GM19463 (cell line): Measurements from ENCODE around the gene UBTD1.
A peak's percentile ranks its signal among the peaks of the same experiment; 100 is the strongest.

Experiments used
- ATAC-seq: cut with Tn5 transposase; IDR thresholded peaks from one replicate; pipeline ENCODE4 v1.9.1; 2021; ENCODE audit warnings: mild to moderate bottlenecking, moderate library complexity; ENCODE audit not compliant: unreplicated experiment

The UBTD1 gene

DNA sequence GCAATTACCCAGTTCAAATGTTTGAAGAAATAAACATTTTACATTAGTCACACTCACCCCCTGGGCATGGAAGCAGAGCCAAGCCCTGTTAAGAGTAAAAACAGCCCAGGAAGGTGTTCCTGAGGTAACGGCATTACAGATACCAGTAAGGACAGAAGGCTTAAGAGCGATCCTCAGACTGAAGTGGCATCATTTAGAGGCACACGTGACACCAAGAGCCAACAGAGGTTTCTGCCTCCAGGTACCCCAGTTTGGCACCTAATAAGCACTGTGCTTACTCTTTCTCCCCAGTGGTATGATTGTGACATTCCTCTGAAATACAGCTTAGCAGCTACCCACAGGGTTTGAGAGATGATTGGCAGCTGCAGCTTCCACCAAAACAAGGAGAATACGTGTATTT is 17.7 kb upstream of the UBTD1 start:
- no peak for ATAC-seq

DNA sequence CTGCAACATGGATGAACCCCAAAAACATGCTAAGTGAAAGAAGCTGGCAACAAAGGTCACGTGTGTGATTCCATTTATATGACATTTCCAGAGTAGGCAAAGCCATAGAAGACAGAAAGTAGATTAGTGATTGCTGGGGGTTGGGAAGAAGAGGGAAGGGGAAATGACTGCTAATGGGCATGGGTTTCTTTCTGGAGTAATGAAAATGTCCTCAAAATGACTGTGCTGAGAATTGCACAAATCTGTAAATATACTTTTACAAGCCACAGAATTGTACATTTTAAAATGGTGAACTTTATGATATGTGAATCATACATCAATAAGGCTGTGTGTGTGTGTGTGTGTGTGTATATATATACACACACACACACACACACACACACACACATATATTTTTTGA is 16.3 kb upstream of the UBTD1 start:
- ATAC-seq, result no peak

DNA sequence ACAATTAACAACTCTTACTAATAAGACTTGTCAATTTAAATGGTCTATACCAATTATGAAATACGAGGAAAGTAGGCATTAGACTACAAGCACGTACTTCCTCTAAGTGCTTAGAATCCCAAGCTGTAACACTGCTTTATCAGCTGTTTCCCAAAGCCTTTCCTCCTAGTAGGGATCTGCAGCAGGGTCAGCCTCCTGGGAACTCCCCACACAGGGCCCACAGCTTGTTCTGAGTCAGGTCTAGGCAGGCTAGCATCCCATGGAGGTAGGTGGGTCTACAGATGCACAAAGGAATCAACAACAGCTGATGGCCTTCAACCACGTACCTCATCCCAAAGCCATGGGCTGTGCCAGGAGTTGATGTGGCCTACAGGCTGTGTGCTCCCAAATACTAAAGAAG is 15.2 kb upstream of the UBTD1 start:
- ATAC-seq, result no peak

DNA sequence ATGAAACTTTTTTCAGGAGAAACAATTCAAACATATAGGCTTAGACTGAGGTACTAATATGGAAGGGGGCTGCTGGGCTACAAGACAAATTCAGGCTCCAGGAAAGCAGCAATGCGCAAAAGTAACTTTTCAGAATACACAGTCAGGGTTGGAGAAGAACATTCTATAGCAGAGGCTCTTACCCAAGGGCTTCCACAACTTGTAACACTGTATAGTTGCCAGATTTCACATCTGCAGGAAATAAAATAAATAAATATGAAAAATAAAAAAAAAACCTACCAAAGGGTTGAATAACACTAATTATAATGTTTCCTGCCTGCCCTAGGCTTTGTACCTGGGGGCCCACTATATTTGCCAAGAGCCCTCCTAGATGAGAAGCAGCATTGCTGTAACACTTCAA is 14.8 kb upstream of the UBTD1 start:
- ATAC-seq, result no peak

DNA sequence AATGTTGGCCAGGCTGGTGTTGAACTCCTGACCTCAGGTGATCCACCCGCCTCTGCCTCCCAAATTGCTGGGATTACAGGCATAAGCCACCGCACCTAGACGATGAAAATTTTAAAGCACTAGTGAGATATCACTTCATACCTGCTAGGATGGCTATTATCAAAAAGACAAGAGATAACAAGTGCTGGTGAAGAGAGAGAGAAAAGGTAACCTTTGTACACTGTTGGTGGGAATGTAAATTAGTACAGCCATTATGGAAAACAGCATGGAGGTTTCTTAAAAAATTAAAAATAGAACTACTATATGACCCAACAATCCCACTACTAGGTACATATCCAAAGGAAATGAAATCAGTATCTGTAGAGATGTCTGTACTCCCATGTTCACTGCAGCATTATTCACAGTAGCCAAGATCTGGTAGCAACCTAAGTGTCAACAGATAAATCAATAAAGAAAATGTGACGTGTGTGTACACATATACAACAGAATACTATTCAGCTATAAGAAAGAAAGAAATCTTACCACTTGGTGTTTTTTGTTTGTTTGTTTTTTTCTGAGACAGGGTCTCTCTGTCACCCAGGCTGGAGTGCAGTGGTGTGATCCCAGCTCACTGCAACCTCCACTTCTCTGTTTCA is 13.0 kb upstream of the UBTD1 start:
- no peak for ATAC-seq

DNA sequence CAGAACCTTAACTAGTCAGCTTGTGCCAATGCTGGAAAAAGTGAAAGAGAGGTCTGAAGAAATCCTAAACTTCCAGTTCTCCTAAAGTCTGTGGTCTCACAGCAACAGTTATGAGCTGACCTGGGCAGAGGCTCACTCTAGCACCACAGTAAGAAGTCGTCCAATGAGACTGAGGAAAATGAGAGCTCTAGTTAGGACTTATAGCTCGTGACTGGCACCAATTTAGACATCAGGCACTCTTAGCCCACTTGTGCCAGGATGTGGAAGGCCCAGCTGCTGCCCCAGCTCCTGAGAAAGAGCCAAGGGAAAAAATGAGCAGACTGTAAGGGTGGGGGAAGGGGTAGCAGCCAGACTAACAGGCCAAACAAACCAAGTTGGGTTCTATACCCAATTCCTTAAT is 8.1 kb upstream of the UBTD1 start:
- no peak for ATAC-seq

DNA sequence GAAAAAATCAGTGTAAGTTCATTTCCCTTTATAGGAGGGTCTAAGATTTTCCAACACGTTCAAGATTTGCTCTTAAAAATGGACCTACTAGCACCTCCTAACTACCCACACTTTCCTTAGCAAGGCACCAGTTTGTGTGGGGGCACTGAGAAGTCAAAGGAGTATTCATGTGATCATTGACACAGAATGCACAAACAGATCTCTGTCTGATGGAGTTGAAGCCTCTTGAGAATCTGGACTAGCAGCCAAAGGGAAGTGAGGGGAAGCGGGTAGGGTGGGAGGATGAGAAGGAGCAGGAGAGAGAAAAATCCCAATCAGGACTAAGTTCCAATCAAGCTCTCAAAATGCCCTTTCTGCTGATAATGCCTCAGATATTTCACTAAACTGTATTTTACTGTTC is 4.6 kb upstream of the UBTD1 start:
- no peak for ATAC-seq

DNA sequence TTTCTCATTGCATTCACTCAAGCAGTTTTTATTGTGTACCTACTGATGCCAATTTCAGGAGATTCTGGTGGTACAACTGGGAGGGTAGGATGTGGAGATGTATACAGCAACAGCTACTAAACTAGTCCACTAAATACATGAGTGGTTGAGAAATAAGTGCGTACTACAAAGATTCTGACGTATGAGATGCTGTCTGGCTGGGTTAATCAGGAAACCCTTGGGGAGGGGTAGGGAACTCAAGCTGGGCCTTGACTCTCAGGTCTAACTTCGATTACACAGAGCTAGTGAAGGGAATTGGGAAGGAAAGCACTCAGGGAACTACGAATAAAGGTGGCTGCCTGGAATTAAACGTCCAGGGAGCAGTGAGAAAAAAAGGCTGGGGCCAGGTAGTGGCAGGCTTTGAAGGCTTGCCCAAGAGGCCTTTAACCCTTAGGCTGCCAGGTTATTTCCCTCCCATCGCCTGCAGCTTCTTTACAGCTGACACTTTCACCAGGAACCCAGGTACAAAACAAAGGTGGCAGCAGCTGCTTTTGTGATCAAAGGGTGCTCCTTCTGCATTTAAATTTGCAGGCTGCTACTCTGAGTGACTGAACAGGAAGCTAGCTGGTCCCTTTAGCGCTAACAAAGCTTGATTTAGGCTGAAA is 3.7 kb upstream of the UBTD1 start:
- ATAC-seq, result no peak

DNA sequence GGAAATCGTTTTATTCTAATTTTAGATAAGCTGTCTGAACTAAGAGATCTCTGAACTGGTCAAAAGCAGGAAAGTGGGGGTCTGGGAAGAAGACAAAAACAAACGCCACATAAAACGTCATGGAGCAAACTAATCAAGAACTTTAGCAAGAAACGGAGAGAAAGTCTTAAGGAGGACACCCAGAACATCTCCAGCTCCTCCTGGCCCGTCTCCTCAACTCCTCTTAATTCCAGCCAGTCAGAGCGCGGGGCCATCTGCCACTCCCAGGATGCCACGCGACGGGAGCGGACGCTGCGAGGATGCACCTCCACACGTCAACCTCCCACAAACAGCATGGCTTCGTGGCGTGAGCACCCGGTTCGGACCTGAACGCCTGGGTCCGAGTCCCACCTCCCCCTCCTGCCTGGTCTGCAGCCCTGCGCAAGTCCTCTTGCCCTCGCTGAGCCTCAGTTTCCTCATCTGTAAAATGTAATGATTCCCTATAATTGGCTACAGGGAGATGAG is 1.1 kb upstream of the UBTD1 start:
- ATAC-seq, result no peak

DNA sequence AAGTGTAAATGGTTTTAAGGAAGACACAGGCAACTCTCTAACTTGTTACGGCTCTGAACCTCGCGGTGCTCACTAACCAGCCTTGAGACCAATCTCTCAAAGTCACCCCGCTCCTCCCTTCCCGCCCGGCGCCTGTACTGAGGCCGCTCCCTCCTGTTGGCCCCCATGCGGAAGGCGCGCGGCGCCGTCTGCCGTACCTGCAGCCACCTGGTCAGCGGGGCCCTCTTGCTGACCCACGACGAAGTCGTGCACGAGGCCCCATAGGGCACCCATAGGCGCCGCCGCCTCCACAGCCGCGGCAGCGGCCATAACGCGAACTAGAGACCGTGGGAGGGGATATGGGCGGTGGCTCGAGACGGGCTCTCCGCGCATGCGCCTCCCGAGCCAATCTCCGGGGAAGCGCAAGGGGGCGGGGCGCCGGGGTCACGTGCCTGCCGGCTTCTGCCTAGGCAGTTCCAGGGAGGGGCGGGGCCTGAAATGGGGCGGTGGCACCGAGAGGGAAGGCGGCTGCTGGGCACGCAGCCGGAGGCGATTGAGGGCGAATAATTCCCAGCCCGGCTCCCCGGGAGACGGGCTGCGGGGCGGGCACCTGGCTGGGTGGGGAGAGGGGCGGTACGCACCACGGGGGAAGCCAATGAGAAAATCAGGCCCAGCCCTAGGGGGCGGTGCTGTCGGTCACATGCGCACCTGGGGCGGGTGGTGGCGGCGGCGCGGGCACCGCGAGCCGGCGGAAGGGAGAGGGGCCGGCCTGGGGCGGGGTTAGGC is 466 bp upstream of the UBTD1 start, which contains the start of gene MMS19:
Gene MMS19 (minus strand): TSS at position 347 of the 765 bp plus-strand sequence. CDS start 38 bp downstream, at position 309.
- peak; percentile 89 for ATAC-seq

DNA sequence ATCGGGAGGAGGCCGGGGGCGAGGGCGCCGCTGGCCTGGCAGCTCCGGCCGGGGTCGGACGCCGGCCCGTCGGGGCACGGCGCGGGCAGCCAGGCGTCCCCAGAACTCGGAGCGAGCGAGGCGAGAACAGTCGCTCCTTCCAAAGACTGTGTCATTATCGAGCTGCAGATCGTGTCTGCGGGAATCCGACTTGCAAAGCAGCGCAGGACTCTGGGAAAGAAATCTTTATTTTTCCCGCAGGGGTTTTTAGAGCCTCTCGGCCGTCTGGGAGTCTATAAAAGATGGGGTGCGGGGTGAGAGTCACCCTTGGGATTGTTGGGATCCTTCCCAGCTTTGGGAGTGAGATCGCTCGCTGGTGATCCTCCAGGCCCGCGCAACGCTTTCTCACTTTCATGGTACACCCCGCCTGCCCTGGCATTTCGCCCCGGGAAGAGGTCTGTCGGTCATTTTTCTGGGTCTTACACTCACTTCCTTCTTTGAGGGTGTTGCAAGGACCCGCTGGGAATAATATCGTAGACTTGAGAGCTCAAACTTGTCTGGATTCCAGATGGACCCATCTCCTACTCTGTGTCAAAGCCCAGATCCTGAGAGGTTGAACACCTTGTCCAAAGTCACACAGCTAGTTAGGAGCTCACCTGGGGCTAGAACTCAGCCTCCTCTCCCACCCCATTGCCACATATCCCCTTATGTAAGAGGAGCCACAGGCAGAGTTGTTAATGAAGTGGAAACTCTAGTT is 1.0 kb downstream of the UBTD1 start:
- ATAC-seq, result no peak

DNA sequence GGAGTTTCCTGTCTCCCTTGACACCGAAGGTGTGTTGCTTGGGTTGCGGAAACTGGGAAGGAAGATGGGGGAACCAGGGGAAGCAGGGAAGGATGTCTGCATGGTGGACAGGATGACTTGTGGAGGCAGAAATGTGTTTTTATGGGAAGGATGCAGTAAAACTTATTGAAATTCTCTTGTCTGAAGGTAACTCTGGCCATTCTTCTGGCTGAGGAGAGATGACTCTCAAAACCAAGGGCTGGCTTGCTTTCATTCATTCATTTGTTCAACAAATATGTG is 1.5 kb downstream of the UBTD1 start:
- no peak for ATAC-seq

DNA sequence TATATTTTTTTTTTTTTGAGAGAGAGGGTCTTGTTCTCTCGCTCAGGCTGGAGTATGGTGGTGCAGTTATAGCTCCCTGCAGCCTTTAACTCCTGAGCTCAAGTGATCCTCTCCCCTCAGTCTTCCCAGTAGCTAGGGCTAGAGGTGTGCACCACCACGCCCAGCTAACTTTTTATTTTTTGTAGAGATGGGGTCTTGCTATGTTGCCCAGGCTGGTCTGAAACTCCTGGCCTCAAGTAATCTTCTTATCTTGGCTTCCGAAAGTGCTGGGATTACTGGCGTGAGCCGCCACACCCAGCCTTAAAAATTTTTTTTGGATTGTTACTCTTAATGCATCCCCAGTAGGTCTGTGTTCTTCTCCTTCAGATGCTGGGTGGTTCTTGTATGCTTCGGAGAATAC is 4.2 kb downstream of the UBTD1 start:
- ATAC-seq, result no peak

DNA sequence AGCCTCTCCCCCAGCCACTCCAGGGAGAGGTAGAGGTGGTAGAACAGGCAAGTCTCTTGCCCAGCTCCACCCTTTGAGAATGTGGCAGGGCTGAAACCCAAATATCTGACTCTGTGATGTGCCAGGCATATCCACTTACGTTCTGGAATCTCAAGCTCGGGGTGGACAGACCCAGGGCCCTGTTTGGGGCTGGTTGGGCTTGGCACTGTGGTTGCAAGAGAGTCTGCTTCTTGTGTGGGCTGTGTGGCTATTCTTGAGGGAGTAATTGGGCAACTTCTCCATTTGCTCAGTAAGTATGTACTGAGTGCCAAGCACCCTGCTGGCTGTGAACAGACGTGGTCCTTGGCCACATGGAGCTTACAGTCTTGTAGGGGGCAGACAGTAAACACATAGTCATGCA is 4.7 kb downstream of the UBTD1 start:
- no peak for ATAC-seq

DNA sequence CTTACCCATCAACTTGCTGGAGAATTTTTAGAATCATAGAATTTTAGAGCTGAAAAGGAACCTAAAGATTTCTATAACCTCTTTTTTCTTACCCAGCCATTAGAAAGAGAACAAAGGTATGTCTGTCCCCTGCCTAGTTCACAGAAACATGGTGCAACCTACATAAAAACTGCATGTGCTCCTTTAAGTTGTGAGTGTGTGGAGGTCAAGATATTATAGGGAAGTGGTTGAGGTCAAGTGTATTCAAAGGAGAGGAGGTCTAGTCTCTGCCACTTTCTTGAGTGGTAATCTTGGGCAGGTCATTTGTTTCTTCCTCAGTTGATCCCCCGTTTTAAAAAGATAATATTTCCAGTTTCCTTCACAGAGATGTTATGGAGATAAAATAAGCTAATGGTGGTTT is 6.4 kb downstream of the UBTD1 start:
- ATAC-seq, result no peak

DNA sequence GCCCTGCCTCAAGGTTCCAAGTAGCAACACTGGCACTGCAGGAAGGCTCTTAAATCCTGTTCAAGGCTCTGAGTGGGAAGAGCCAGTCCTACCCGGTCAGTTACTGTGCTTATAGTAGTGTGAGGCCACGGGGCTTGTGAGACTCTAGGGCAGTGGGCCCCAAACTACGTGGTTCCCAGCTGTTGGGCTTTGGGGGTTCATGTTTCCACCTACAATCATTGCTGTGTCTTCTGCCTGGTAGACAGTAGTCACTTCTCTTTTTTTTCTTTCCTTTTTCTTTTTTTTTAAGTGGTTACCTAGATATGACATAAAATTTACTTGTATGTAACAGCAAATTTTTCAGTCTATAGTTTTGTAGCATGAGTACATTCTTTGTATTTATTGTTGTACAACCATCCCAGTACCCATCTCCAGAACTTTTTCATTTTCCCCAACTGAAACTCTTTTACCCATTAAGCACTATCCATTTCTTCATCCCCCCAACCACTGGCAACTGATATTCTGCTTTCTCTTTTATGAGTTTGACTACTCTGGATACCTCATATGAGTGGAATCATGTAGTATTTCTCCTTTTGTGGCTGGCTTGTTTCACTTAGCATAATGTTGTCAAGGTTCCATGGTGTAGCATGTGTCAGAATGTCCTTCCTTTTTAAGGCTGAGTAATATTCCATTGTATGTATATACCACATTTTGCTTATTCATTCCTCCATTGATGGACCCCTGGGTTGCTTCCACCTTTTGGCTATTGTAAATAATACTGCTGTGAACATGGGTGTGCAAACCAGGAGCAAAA is 7.7 kb downstream of the UBTD1 start:
- no peak for ATAC-seq

DNA sequence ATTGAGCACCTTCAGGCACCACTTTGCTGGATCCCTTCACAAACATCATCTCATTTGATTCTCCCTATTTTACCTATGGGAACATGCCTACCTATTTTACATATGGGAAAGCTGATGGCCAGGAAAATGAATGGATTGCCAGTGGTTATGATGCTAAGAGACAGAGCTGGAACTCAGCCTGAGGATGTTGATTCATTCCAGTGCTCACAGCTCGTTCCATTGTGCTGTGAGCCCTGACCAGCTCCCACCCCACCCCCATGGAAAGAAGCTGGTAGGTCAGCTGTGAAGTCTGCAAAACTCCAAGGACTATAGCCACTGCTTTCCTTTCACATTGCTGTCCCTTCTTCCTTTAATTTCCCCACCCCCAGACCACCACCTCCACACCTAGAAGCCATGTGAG is 9.6 kb downstream of the UBTD1 start:
- ATAC-seq, result no peak

DNA sequence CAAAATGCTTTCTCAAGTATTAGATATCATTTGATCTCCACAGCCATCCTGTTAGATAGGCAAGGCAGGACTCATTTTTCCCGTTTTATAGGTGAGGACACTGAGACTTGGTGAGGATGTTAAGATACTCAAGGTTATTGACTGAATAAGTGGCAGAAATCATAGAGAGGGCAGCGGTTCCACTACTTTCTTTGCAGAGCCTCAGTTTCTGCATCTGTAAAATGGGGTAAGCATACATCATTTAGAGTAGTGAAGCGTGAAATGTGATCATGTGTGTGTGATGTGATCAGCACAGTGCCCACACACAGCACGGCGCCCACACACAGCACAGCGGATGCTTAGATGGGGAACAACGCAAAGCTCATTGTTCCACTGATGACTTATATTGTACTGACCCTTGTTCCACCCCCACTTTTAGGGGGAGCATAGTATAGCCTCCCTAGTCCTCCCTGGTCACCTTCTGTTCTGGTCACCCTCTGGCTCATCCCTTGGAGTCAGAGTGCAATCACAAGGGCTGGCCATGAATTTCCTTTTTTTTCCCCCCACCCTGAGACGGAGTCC is 10.5 kb downstream of the UBTD1 start:
- no peak for ATAC-seq

DNA sequence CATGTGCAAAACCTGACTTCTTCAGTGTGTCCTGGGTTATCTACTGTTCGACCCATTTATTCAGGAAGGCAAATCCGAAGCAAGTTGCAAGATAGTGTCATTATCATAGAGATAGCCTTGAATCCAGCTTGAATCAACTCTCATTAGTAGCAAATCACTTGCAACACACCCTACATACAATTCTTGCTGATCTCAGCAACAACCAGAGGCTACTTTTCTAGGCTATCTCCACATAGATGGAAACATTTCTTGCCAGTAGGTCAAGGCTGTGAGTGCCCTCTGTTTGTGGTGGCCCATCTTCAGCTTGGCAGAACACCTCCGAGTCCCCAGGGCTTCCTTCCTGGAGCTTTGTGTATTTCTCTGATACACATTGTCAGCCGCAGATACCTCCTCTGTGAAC is 12.0 kb downstream of the UBTD1 start:
- ATAC-seq, result no peak

DNA sequence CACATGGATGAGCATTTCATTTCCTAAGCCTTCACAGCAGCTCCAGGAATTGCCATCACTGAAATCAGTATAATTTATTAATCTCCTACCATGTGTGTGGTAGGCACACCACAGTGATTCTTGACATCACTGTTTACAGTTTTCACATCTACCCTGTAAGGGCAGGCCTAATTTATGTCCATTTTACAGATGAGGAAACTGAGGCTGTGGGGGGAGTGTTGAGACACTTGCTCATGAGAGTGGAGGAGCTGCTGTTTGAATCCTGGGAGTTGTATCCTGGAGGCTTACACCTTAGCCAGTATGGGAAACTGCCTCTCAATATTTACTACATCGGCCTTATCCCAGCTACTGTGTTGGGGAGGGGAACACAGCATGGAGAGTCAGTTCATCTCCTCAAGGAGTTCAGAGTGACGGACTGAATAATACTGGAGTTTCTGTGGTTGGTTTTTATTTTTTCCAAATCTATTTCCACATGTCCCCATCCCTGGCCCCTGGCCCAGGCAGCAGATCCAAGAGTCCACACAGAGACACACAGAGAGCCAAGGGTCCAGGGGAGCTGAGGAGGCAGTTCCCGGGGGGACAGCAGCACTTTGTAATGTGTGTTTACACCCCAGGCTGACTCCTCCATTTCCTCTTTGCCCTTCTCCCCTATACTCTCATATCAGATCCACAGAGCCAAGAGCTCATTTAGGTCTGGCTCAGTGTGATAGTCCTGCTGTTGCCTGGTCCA is 13.2 kb downstream of the UBTD1 start:
- ATAC-seq, result no peak
